Measurements from ENCODE around the gene KDM7A.
A peak's percentile ranks its signal among the peaks of the same experiment; 100 is the strongest.

- TF ChIP-seq, protein P1, sequence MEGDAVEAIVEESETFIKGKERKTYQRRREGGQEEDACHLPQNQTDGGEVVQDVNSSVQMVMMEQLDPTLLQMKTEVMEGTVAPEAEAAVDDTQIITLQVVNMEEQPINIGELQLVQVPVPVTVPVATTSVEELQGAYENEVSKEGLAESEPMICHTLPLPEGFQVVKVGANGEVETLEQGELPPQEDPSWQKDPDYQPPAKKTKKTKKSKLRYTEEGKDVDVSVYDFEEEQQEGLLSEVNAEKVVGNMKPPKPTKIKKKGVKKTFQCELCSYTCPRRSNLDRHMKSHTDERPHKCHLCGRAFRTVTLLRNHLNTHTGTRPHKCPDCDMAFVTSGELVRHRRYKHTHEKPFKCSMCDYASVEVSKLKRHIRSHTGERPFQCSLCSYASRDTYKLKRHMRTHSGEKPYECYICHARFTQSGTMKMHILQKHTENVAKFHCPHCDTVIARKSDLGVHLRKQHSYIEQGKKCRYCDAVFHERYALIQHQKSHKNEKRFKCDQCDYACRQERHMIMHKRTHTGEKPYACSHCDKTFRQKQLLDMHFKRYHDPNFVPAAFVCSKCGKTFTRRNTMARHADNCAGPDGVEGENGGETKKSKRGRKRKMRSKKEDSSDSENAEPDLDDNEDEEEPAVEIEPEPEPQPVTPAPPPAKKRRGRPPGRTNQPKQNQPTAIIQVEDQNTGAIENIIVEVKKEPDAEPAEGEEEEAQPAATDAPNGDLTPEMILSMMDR (IDR thresholded peaks at IDR 0.05), result peak; percentile 51; the same call in 1 of the 2 replicates
- TF ChIP-seq CBFB (CRISPR knock-in tag; IDR thresholded peaks at IDR 0.05; ENCODE audit: low read depth) (no peak), SP1 (CRISPR knock-in tag; conservative IDR thresholded peaks at IDR 0.05) (no peak), ZNF671 (CRISPR knock-in tag; IDR thresholded peaks at IDR 0.05) (no peak), E2F5 (CRISPR knock-in tag; IDR thresholded peaks at IDR 0.05) (no peak), ZNF263 (CRISPR knock-in tag; IDR thresholded peaks at IDR 0.05; ENCODE audit: low read depth) (no peak)
Measured at GRCh38 chr7:140175221-140176121, 1.3 kb downstream of the KDM7A start.
